Muscle of back (tissue), 11 donors: ENCODE data around the gene MMD. TPM values are rescaled to one million over a fixed set of nuclear protein-coding genes. Genes with fewer than 3 reads are reported as not detected.

Experiments used
- DNase-seq, 3 donors: peaks; one replicate each; pipeline versions ENCODE4 v3.0.0 to v3.0.0-alpha.2; 2013
- polyA plus RNA-seq, 10 donors: library from polyadenylated mRNA; unstranded; fragments of 120-200 nt; gene quantifications; one replicate each; pipeline ENCODE4 v1.2.1, GENCODE V29; 2013; ENCODE audit not compliant: insufficient read length in 10 of 10

The MMD gene
- polyA plus RNA-seq, 10 donors = 11.7 to 19.2 (median 16.3) TPM

- DNase-seq = no peak
These were observed 67.6 kb downstream of the MMD start for GRCh38 chr17:55354010-55354409.

GRCh38 chr17:55351226-55351625 lies 70.4 kb downstream of the MMD start:
- DNase-seq = no peak

- DNase-seq = no peak
These were observed 70.8 kb downstream of the MMD start for GRCh38 chr17:55350825-55351205.

GRCh38 chr17:55348749-55349354 lies 72.8 kb downstream of the MMD start:
- peak; percentile 44 to 84 (median 74) for DNase-seq

- DNase-seq = peak in 1 of 3 donors; percentile 36
These were observed 74.3 kb downstream of the MMD start for GRCh38 chr17:55347341-55347740.

GRCh38 chr17:55346658-55347057 lies 75.0 kb downstream of the MMD start:
- DNase-seq = no peak

- DNase-seq = no peak
These were observed 76.5 kb downstream of the MMD start for GRCh38 chr17:55345132-55345531.

- DNase-seq = no peak
These were observed 77.1 kb downstream of the MMD start for GRCh38 chr17:55344514-55344997.

GRCh38 chr17:55343900-55344513 lies 77.6 kb downstream of the MMD start:
- no peak for DNase-seq

- DNase-seq = peak in 2 of 3 donors; percentile 42 to 68
These were observed 78.6 kb downstream of the MMD start for GRCh38 chr17:55342800-55343585.

Other genes starting within 250 kb of the MMD start
- 1 to 10 TPM; 4.4 to 9.3 (median 5.5) TPM for gene HLF, start 156.9 kb downstream of the MMD start, polyA plus RNA-seq
- under 1 TPM in 2 of 10 donors, not detected in 8; 0.05 to 0.07 TPM for gene SMIM36, start 89.6 kb upstream of the MMD start, polyA plus RNA-seq